Fibroblast of pulmonary artery (primary cell): ENCODE measurements around the gene SIRT7.

ENCODE experiments used
- DNase-seq: peaks from one replicate; pipeline ENCODE4 v3.0.0-alpha.2; 2010; ENCODE audit warnings: low read depth
- H3K4me3 ChIP-seq: replicated peaks from 2 replicates; pipeline ENCODE4 v1.5.1; 2011; ENCODE audit warnings: low read depth, mild to moderate bottlenecking, control low read depth, low read length, moderate library complexity
- CTCF ChIP-seq: IDR thresholded peaks from 2 replicates; pipeline ENCODE4 v1.5.1; 2011; ENCODE audit warnings: mild to moderate bottlenecking, control low read depth, low read length, inconsistent platforms; ENCODE audit errors: missing control alignments

The SIRT7 gene

GRCh38 chr17:81885869-81886548, 32.0 kb downstream of the SIRT7 start:
- no peak for DNase-seq
- TF ChIP-seq CTCF, result no peak
- H3K4me3 ChIP-seq, result no peak overlapping the region

GRCh38 chr17:81885454-81885853, 32.5 kb downstream of the SIRT7 start:
- no peak overlapping the region for H3K4me3 ChIP-seq
- DNase-seq, result no peak
- TF ChIP-seq CTCF, result no peak

- no peak overlapping the region for H3K4me3 ChIP-seq
- TF ChIP-seq CTCF, result no peak
- no peak for DNase-seq
These were observed 33.0 kb downstream of the SIRT7 start for GRCh38 chr17:81884968-81885367.

GRCh38 chr17:81884520-81884919, 33.5 kb downstream of the SIRT7 start:
- DNase-seq, result no peak
- no peak overlapping the region for H3K4me3 ChIP-seq
- no peak for TF ChIP-seq CTCF

- no peak for TF ChIP-seq CTCF
- no peak for DNase-seq
- H3K4me3 ChIP-seq, result no peak overlapping the region
These were observed 38.9 kb downstream of the SIRT7 start for GRCh38 chr17:81879121-81879520.

- H3K4me3 ChIP-seq, result no peak overlapping the region
- no peak for DNase-seq
- TF ChIP-seq CTCF, result no peak
These were observed 39.7 kb downstream of the SIRT7 start for GRCh38 chr17:81878294-81878693.

GRCh38 chr17:81877569-81877968, 40.4 kb downstream of the SIRT7 start:
- no peak for DNase-seq
- H3K4me3 ChIP-seq, result no peak overlapping the region
- no peak for TF ChIP-seq CTCF
